ENCODE data around the gene TMEM92.
"Not testable (repeated sequence)": the region's sequence is repeated elsewhere in the genome, so short reads cannot be mapped to it uniquely, and the experiment has no call there.

Gene TMEM92

GRCh38 chr17:50262001-50262794 lies 12.1 kb upstream of the TMEM92 start:
- no peak for DNase-seq

- no peak for DNase-seq
These were observed 10.7 kb upstream of the TMEM92 start for GRCh38 chr17:50263331-50264262.

- DNase-seq: peak; percentile 71
These were observed 9.8 kb upstream of the TMEM92 start for GRCh38 chr17:50264263-50265113.

GRCh38 chr17:50265212-50265611 lies 9.1 kb upstream of the TMEM92 start:
- DNase-seq: no peak

GRCh38 chr17:50265690-50266315 lies 8.5 kb upstream of the TMEM92 start:
- peak; percentile 49 for DNase-seq

GRCh38 chr17:50266384-50267073 lies 7.7 kb upstream of the TMEM92 start:
- peak; percentile 93 for DNase-seq

GRCh38 chr17:50267074-50267841 lies 7.0 kb upstream of the TMEM92 start:
- DNase-seq: peak; percentile 66

GRCh38 chr17:50268026-50268425 lies 6.2 kb upstream of the TMEM92 start:
- no peak for DNase-seq

- peak; percentile 40 for DNase-seq
These were observed 5.5 kb upstream of the TMEM92 start for GRCh38 chr17:50268743-50269275.

- peak; percentile 88 for DNase-seq
These were observed 4.5 kb upstream of the TMEM92 start for GRCh38 chr17:50269477-50270434.

- DNase-seq: peak; percentile 92
These were observed 3.6 kb upstream of the TMEM92 start for GRCh38 chr17:50270435-50271362.

GRCh38 chr17:50271363-50271750 lies 2.9 kb upstream of the TMEM92 start:
- not testable (repeated sequence) for DNase-seq

GRCh38 chr17:50272246-50272645 lies 2.0 kb upstream of the TMEM92 start:
- DNase-seq: no peak

GRCh38 chr17:50272711-50273653 lies 1.3 kb upstream of the TMEM92 start:
- peak; percentile 73 for DNase-seq

- no peak for DNase-seq
These were observed 619 bp upstream of the TMEM92 start for GRCh38 chr17:50273654-50274040.

GRCh38 chr17:50274897-50275221 lies 593 bp downstream of the TMEM92 start:
- DNase-seq: no peak

GRCh38 chr17:50275279-50275678 lies 1.0 kb downstream of the TMEM92 start:
- DNase-seq: no peak
